HepG2 (cell line): Measurements from ENCODE around the gene NBR1. TPM values are rescaled to one million over a fixed set of nuclear protein-coding genes. Genes with fewer than 3 reads are reported as not detected.

ENCODE experiments used
- FOXC1 ChIP-seq: sonication (generic); formaldehyde crosslinking; IDR thresholded peaks from 2 replicates; pipeline ENCODE4 v1.8.0; 2022; ENCODE audit warnings: mild to moderate bottlenecking, missing genetic modification reagents, borderline replicate concordance
- FOXO1 ChIP-seq: sonication (generic); formaldehyde crosslinking; IDR thresholded peaks from 2 replicates; pipeline ENCODE4 v1.4.0; 2020; ENCODE audit warnings: missing genetic modification reagents
- GABPB1 ChIP-seq: IDR thresholded peaks from 2 replicates; pipeline ENCODE4 v1.6.1; 2016; ENCODE audit warnings: mild to moderate bottlenecking, missing genetic modification reagents, moderate library complexity, missing compliant biosample characterization
- GATAD1 ChIP-seq: IDR thresholded peaks from 2 replicates; pipeline ENCODE4 v1.6.1; 2016; ENCODE audit warnings: missing genetic modification reagents, missing compliant biosample characterization
- HOXD1 ChIP-seq: sonication (generic); formaldehyde crosslinking; IDR thresholded peaks from 2 replicates; pipeline ENCODE4 v1.5.0; 2020; ENCODE audit warnings: missing genetic modification reagents
- MXI1 ChIP-seq: IDR thresholded peaks from 3 replicates; pipeline ENCODE4 v1.6.1; 2012; ENCODE audit warnings: low read depth, low read length, inconsistent platforms, borderline replicate concordance
- NFRKB ChIP-seq: fragments of 450-650 bp; IDR thresholded peaks from 2 replicates; pipeline ENCODE4 v1.6.1; 2017
- NFYB ChIP-seq: sonication (generic); formaldehyde crosslinking; IDR thresholded peaks from 2 replicates; pipeline ENCODE4 v1.4.0; 2020; ENCODE audit warnings: missing genetic modification reagents
- PHB2 ChIP-seq: fragments of 450-650 bp; IDR thresholded peaks from 2 replicates; pipeline ENCODE4 v1.6.1; 2018; ENCODE audit not compliant: partially characterized antibody
- POLR2AphosphoS2 ChIP-seq: IDR thresholded peaks from 2 replicates; pipeline ENCODE4 v1.6.1; 2011; ENCODE audit warnings: low read depth, low read length, improper control_type of control experiment
- SRSF1 ChIP-seq: fragments of 200-400 bp; formaldehyde crosslinking; optimal IDR thresholded peaks from 2 replicates; pipeline ENCODE3; 2017; ENCODE audit warnings: mild to moderate bottlenecking, low read depth, low read length, moderate library complexity
- ZC3H4 ChIP-seq: sonication (generic); formaldehyde crosslinking; IDR thresholded peaks from 2 replicates; pipeline ENCODE4 v1.4.0; 2020; ENCODE audit warnings: missing genetic modification reagents, borderline replicate concordance
- ZNF17 ChIP-seq: sonication (generic); formaldehyde crosslinking; IDR thresholded peaks from 2 replicates; pipeline ENCODE4 v1.5.0; 2020; ENCODE audit warnings: mild to moderate bottlenecking, missing genetic modification reagents
- ZNF180 ChIP-seq: sonication (generic); formaldehyde crosslinking; IDR thresholded peaks from 2 replicates; pipeline ENCODE4 v1.4.0; 2020; ENCODE audit warnings: low read depth, missing genetic modification reagents, borderline replicate concordance
- ZNF33A ChIP-seq: sonication (generic); formaldehyde crosslinking; IDR thresholded peaks from 2 replicates; pipeline ENCODE4 v1.5.1; 2020; ENCODE audit warnings: missing genetic modification reagents, mild to moderate bottlenecking, moderate library complexity, borderline replicate concordance
- ZNF644 ChIP-seq: IDR thresholded peaks from 2 replicates; pipeline ENCODE4 v1.6.1; 2016; ENCODE audit warnings: low read depth
- polyA plus RNA-seq, 8 experiments: library from polyadenylated mRNA; depleted of rRNA in 3 of 8; stranded (reverse) in 7 of 8; unstranded in 1 of 8; fragments of >200 nt; fragmentation: Illumina TruSeq in 4 of 8; extraction: Trizol in 4 of 8; gene quantifications; 2 replicates each; pipeline versions ENCODE4 v1.2.1 to v1.2.3, GENCODE V29; 2011 to 2016; ENCODE audit warnings: low read depth in 4 of 8, missing spikeins in 1 of 8, mixed read lengths in 1 of 8; ENCODE audit not compliant: insufficient read depth in 1 of 8
- total RNA-seq, 5 experiments: library from RNA; depleted of rRNA; stranded (reverse); fragments of >200 nt; fragmentation: Illumina TruSeq; extraction: Trizol; gene quantifications; 2 replicates each; pipeline ENCODE4 v1.2.3, GENCODE V29; 2016; ENCODE audit warnings: low read depth in 1 of 5
- TF ChIP-seq, protein P1 (sequence below): sonication (generic); formaldehyde crosslinking; IDR thresholded peaks from 2 replicates; pipeline ENCODE4 v1.9.0; 2021; ENCODE audit warnings: mild to moderate bottlenecking, missing genetic modification reagents
- TF ChIP-seq, protein P2 (sequence below): sonication (generic); formaldehyde crosslinking; IDR thresholded peaks from 2 replicates; pipeline ENCODE4 v1.4.0; 2020; ENCODE audit warnings: low read depth, mild to moderate bottlenecking, missing genetic modification reagents
- TF ChIP-seq, protein P3 (sequence below): sonication (generic); formaldehyde crosslinking; IDR thresholded peaks from 2 replicates; pipeline ENCODE4 v1.5.0; 2020; ENCODE audit warnings: mild to moderate bottlenecking, missing genetic modification reagents

Gene NBR1
- total and polyA plus RNA-seq, 2 of the 13 experiments (the other 11 are each of a cell fraction or from before 2014, with no cell fraction given): 51.7 to 121 TPM

DNA sequence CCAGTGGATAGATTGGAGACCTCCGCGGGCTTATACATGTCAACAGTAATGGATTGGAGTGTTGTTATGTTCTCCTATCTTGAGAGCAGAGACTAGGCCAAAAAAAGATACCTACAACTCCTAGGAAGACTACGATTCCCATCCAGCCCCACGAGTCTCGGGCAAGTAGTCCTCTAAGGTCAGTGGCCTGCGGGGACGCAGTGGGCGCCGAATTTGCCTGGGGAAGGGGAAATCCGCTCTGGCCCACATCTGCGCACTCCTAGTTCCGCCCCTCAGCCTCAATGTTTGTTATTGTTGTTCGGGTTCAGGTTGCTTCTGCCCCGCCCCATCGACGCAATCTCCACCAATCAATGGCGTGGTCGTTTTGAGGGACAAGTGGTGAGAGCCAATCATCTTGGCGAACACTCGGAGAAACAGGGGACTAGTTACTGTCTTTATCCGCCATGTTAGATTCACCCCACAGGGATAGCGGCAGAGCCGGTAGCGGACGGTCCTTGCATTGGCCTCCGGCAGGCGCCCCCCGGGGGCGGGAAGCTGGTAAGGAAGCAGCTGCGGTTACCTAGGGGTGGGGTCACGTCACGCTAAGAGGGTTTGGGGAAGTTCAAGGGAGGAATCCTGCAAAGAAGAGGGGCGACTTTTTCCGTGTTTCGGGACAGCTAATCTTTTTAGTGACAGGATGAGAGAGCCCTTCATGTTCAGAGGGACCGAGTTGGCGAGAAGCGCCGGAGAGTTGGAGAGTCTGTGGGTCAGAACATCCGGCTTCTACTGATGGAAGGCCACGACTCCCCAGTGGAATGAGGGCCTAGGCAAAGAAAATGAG is at the start of gene NBR1 (continued):
- TF ChIP-seq, protein P1, sequence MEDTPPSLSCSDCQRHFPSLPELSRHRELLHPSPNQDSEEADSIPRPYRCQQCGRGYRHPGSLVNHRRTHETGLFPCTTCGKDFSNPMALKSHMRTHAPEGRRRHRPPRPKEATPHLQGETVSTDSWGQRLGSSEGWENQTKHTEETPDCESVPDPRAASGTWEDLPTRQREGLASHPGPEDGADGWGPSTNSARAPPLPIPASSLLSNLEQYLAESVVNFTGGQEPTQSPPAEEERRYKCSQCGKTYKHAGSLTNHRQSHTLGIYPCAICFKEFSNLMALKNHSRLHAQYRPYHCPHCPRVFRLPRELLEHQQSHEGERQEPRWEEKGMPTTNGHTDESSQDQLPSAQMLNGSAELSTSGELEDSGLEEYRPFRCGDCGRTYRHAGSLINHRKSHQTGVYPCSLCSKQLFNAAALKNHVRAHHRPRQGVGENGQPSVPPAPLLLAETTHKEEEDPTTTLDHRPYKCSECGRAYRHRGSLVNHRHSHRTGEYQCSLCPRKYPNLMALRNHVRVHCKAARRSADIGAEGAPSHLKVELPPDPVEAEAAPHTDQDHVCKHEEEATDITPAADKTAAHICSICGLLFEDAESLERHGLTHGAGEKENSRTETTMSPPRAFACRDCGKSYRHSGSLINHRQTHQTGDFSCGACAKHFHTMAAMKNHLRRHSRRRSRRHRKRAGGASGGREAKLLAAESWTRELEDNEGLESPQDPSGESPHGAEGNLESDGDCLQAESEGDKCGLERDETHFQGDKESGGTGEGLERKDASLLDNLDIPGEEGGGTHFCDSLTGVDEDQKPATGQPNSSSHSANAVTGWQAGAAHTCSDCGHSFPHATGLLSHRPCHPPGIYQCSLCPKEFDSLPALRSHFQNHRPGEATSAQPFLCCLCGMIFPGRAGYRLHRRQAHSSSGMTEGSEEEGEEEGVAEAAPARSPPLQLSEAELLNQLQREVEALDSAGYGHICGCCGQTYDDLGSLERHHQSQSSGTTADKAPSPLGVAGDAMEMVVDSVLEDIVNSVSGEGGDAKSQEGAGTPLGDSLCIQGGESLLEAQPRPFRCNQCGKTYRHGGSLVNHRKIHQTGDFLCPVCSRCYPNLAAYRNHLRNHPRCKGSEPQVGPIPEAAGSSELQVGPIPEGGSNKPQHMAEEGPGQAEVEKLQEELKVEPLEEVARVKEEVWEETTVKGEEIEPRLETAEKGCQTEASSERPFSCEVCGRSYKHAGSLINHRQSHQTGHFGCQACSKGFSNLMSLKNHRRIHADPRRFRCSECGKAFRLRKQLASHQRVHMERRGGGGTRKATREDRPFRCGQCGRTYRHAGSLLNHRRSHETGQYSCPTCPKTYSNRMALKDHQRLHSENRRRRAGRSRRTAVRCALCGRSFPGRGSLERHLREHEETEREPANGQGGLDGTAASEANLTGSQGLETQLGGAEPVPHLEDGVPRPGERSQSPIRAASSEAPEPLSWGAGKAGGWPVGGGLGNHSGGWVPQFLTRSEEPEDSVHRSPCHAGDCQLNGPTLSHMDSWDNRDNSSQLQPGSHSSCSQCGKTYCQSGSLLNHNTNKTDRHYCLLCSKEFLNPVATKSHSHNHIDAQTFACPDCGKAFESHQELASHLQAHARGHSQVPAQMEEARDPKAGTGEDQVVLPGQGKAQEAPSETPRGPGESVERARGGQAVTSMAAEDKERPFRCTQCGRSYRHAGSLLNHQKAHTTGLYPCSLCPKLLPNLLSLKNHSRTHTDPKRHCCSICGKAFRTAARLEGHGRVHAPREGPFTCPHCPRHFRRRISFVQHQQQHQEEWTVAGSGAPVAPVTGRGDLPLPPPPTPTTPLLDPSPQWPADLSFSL (CRISPR knock-in tag): peak; percentile 59; the same call in 1 of the 2 replicates
- TF ChIP-seq NFRKB (peak; percentile 76), FOXO1 (CRISPR knock-in tag) (peak; percentile 65; the same call in 1 of the 2 replicates), ZNF17 (CRISPR knock-in tag) (no peak), ZNF180 (CRISPR knock-in tag) (no peak), GATAD1 (CRISPR knock-in tag) (peak; percentile 79), ZNF33A (no peak), ZNF644 (0 out of 2 replicates have a peak, but pooled peaks have one; percentile 34), HOXD1 (CRISPR knock-in tag) (no peak), FOXC1 (peak; percentile 42; the same call in 1 of the 2 replicates), NFYB (CRISPR knock-in tag) (peak; percentile 96), POLR2AphosphoS2 (peak; percentile 72; the same call in 1 of the 2 replicates), GABPB1 (CRISPR knock-in tag) (peak; percentile 72), SRSF1 (peak; percentile 89), MXI1 (peak; percentile 60; the same call in 1 of the 3 replicates), ZC3H4 (CRISPR knock-in tag) (peak; percentile 74; the same call in 1 of the 2 replicates), PHB2 (no peak)
- TF ChIP-seq, protein P2, sequence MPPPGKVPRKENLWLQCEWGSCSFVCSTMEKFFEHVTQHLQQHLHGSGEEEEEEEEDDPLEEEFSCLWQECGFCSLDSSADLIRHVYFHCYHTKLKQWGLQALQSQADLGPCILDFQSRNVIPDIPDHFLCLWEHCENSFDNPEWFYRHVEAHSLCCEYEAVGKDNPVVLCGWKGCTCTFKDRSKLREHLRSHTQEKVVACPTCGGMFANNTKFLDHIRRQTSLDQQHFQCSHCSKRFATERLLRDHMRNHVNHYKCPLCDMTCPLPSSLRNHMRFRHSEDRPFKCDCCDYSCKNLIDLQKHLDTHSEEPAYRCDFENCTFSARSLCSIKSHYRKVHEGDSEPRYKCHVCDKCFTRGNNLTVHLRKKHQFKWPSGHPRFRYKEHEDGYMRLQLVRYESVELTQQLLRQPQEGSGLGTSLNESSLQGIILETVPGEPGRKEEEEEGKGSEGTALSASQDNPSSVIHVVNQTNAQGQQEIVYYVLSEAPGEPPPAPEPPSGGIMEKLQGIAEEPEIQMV: peak; percentile 75; the same call in 1 of the 2 replicates
- TF ChIP-seq, protein P3, sequence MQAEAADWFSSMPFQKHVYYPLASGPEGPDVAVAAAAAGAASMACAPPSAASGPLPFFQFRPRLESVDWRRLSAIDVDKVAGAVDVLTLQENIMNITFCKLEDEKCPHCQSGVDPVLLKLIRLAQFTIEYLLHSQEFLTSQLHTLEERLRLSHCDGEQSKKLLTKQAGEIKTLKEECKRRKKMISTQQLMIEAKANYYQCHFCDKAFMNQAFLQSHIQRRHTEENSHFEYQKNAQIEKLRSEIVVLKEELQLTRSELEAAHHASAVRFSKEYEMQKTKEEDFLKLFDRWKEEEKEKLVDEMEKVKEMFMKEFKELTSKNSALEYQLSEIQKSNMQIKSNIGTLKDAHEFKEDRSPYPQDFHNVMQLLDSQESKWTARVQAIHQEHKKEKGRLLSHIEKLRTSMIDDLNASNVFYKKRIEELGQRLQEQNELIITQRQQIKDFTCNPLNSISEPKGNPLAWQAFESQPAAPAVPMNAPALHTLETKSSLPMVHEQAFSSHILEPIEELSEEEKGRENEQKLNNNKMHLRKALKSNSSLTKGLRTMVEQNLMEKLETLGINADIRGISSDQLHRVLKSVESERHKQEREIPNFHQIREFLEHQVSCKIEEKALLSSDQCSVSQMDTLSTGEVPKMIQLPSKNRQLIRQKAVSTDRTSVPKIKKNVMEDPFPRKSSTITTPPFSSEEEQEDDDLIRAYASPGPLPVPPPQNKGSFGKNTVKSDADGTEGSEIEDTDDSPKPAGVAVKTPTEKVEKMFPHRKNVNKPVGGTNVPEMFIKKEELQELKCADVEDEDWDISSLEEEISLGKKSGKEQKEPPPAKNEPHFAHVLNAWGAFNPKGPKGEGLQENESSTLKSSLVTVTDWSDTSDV (CRISPR knock-in tag): no peak
